Endothelial cell of umbilical vein (primary cell): ENCODE results near the gene CD320. TPM values are rescaled to one million over a fixed set of nuclear protein-coding genes. Genes with fewer than 3 reads are reported as not detected.

Source experiments
- BruUV-seq: library from RNA; stranded (reverse); fragments of 400-500 nt; replicated peaks from 2 replicates; lab custom pipeline; 2021; lab: Mats Ljungman, UMichigan
- CTCF ChIA-PET: fragments of 300-600, 350-600 bp; sonication (Branson Sonifier 250); formaldehyde crosslinking; loops from one replicate; lab custom pipeline; 2021; ENCODE audit warnings: antibody characterized with exemption, inconsistent platforms; lab: Charles Lee
- POLR2A ChIA-PET: fragments of 300-600, 350-600 bp; sonication (Branson Sonifier 250); formaldehyde crosslinking; loops from one replicate; lab custom pipeline; 2021; ENCODE audit warnings: antibody characterized with exemption, inconsistent platforms; lab: Charles Lee
- DNase-seq: peaks from one replicate; pipeline ENCODE4 v3.0.0-alpha.2; 2011; ENCODE audit warnings: low read depth, low spot score
- FAIRE-seq: peaks from 2 replicates; lab custom pipeline; 2011; peaks lifted over from hg19 to GRCh38; lab: Jason Lieb, UNC
- H2AFZ ChIP-seq: 2 replicates; pipeline ENCODE4 v1.6.0; 2012; ENCODE audit warnings: low read depth, low read length, control low read depth, inconsistent platforms
- H3K27ac ChIP-seq: 2 replicates; pipeline ENCODE4 v1.5.1; 2011; ENCODE audit warnings: low read depth, mild to moderate bottlenecking, control low read depth, low read length, moderate library complexity; ENCODE audit not compliant: insufficient read depth
- H3K27me3 ChIP-seq, 2 experiments: 2 replicates each; pipeline versions ENCODE4 v1.6.0 to v1.6.1; 2011; ENCODE audit warnings: low read length in 2 of 2, mixed read lengths in 1 of 2; ENCODE audit not compliant: control insufficient read depth in 2 of 2, insufficient read depth in 2 of 2
- H3K36me3 ChIP-seq, 2 experiments: 2 replicates in 1 of 2; 3 replicates in 1 of 2; pipeline ENCODE4 v1.5.1; 2011; ENCODE audit warnings: low read length in 2 of 2, mild to moderate bottlenecking in 1 of 2, moderate library complexity in 1 of 2; ENCODE audit not compliant: control insufficient read depth in 2 of 2, insufficient read depth in 2 of 2; ENCODE audit errors: extremely low read depth in 1 of 2
- H3K4me1 ChIP-seq: 3 replicates; pipeline ENCODE4 v1.5.1; 2011; ENCODE audit warnings: mild to moderate bottlenecking, low read length; ENCODE audit not compliant: control insufficient read depth, insufficient read depth; ENCODE audit errors: extremely low read depth
- H3K4me2 ChIP-seq: 2 replicates; pipeline ENCODE4 v1.6.1; 2011; ENCODE audit warnings: low read length, control low read depth, mixed read lengths; ENCODE audit not compliant: insufficient read depth
- H3K4me3 ChIP-seq, 3 experiments: fragments of 200-600 bp in 1 of 3; sonication (generic), shearing (Covaris generic) in 1 of 3; replicated peaks in 1 of 3; 2 replicates each; pipeline ENCODE4 v1.5.1; 2011 to 2016; ENCODE audit warnings: control low read depth in 3 of 3, low read length in 3 of 3, mild to moderate bottlenecking in 2 of 3, inconsistent platforms in 1 of 3, low read depth in 1 of 3, moderate library complexity in 1 of 3; ENCODE audit not compliant: insufficient read depth in 1 of 3
- H3K79me2 ChIP-seq: 2 replicates; pipeline ENCODE4 v1.6.0; 2012; ENCODE audit warnings: low read length, inconsistent platforms; ENCODE audit not compliant: control insufficient read depth, insufficient read depth
- H3K9ac ChIP-seq: replicated peaks from 2 replicates; pipeline ENCODE3; 2011; ENCODE audit warnings: low read length, control low read depth; ENCODE audit not compliant: insufficient read depth; ENCODE audit errors: extremely low read depth
- H3K9me1 ChIP-seq: replicated peaks from 3 replicates; pipeline ENCODE4 v1.6.0; 2011; ENCODE audit warnings: mild to moderate bottlenecking, low read length; ENCODE audit not compliant: control insufficient read depth, insufficient read depth; ENCODE audit errors: extremely low read depth
- H3K9me3 ChIP-seq: replicated peaks from 2 replicates; pipeline ENCODE4 v1.5.1; 2012; ENCODE audit warnings: low read length, inconsistent platforms; ENCODE audit not compliant: control insufficient read depth, insufficient read depth
- H4K20me1 ChIP-seq: replicated peaks from 2 replicates; pipeline ENCODE3; 2011; ENCODE audit warnings: mild to moderate bottlenecking, low read length; ENCODE audit not compliant: control insufficient read depth, insufficient read depth; ENCODE audit errors: extremely low read depth
- CTCF ChIP-seq, 2 donors: IDR thresholded peaks; 1 replicate in 1 of 2; 2 replicates in 1 of 2; pipeline ENCODE4 v1.5.1; 2011; ENCODE audit warnings: low read length in 2 of 2, mild to moderate bottlenecking in 2 of 2, moderate library complexity in 2 of 2, control low read depth in 1 of 2, inconsistent platforms in 1 of 2, low read depth in 1 of 2; ENCODE audit not compliant: insufficient read depth in 1 of 2; ENCODE audit errors: extremely low read depth in 1 of 2
- EZH2 ChIP-seq: IDR thresholded peaks from 2 replicates; pipeline ENCODE4 v1.6.1; 2012; ENCODE audit warnings: borderline replicate concordance, low read depth, mild to moderate bottlenecking, moderate library complexity, low read length, inconsistent platforms; ENCODE audit not compliant: severe bottlenecking
- FOS ChIP-seq: IDR thresholded peaks from 2 replicates; pipeline ENCODE4 v1.6.1; 2011; ENCODE audit warnings: mild to moderate bottlenecking, low read length, moderate library complexity, borderline replicate concordance; ENCODE audit not compliant: insufficient read depth
- GATA2 ChIP-seq: IDR thresholded peaks from 2 replicates; pipeline ENCODE4 v1.7.0; 2011; ENCODE audit warnings: low read depth, mild to moderate bottlenecking, moderate library complexity, mixed read lengths, low read length; ENCODE audit not compliant: insufficient read length, insufficient read depth
- JUN ChIP-seq: IDR thresholded peaks from 2 replicates; pipeline ENCODE4 v1.6.1; 2011; ENCODE audit warnings: borderline replicate concordance, low read depth; ENCODE audit not compliant: insufficient read length, insufficient read depth
- MYC ChIP-seq: IDR thresholded peaks from one replicate; pipeline ENCODE4 v1.6.1; 2011; ENCODE audit warnings: mild to moderate bottlenecking, low read depth, low read length
- POLR2A ChIP-seq: IDR thresholded peaks from 2 replicates; pipeline ENCODE4 v1.6.1; 2012; ENCODE audit warnings: low read depth, mild to moderate bottlenecking, control low read depth, low read length
- POLR2AphosphoS5 ChIP-seq: IDR thresholded peaks from 2 replicates; pipeline ENCODE4 v1.6.1; 2012; ENCODE audit warnings: low read depth, mild to moderate bottlenecking, control low read depth, low read length, moderate library complexity; ENCODE audit not compliant: insufficient read depth
- dilution Hi-C: fragments of 300-500 bp; cut with MboI; formaldehyde crosslinking; loops from one replicate; pipeline ENCODE4 v1.15.0; 2019; ENCODE audit warnings: low sequenced_read_pairs; ENCODE audit not compliant: extremely low pct_ligation_motif_present
- intact Hi-C: fragments of 100-400 bp; cut with micrococcal nuclease; formaldehyde crosslinking; loops from one replicate; pipeline ENCODE4 v1.10.0; 2022
- polyA plus RNA-seq, 4 experiments: library from polyadenylated mRNA; depleted of rRNA in 3 of 4; stranded (reverse) in 3 of 4; unstranded in 1 of 4; fragments of >200 nt; gene quantifications; 2 replicates each; pipeline versions ENCODE4 v1.2.1 to v1.2.3, GENCODE V29; 2011 to 2012; ENCODE audit warnings: missing spikeins in 1 of 4
- total RNA-seq: library from RNA; stranded (reverse); gene quantifications from 2 replicates; pipeline ENCODE4 v1.2.3, GENCODE V29; 2021
- TF ChIP-seq, protein P1 (sequence below): IDR thresholded peaks from 2 replicates; pipeline ENCODE4 v1.6.1; 2011; ENCODE audit not compliant: insufficient read depth, insufficient read length

CD320 gene
- total and polyA plus RNA-seq, 2 donors (not counting 3 experiments of a cell fraction or from before 2014, with no cell fraction given): 84.9 to 190 TPM

GRCh38 chr19:8261347-8261746, 46.8 kb downstream of the CD320 start:
- H3K9me1 ChIP-seq: no peaks in the 10 kb centered on the region
- no peak for TF ChIP-seq CTCF (IDR thresholded peaks at IDR 0.05; ENCODE audit: extremely low read depth in 1 of 2, insufficient read depth in 1 of 2, low read depth in 1 of 2, low read length in 2 of 2)
- no peak for TF ChIP-seq MYC
- TF ChIP-seq POLR2AphosphoS5: no peak
- no peak for TF ChIP-seq JUN
- TF ChIP-seq EZH2: no peak
- TF ChIP-seq, protein P1, sequence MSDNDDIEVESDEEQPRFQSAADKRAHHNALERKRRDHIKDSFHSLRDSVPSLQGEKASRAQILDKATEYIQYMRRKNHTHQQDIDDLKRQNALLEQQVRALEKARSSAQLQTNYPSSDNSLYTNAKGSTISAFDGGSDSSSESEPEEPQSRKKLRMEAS: no peak
- TF ChIP-seq GATA2: no peak
- no peak for TF ChIP-seq POLR2A
- no peak for TF ChIP-seq FOS
- no peaks in the 10 kb centered on the region for H3K79me2 ChIP-seq
- H3K27ac ChIP-seq: no peak overlapping the region
- BruUV-seq: no TSS peak
- CTCF ChIA-PET: interaction anchor here (0.7 kb wide), 1 partner anchor 318 kb away, joined by 3 read pairs; the partner anchor contains the start of gene TIMM44
- H3K9ac ChIP-seq: no peak overlapping the region
- no peaks in the 10 kb centered on the region for H3K9me3 ChIP-seq
- peaks cover 0 to 2% of the 10 kb centered on the region in 2 experiments for H3K27me3 ChIP-seq
- dilution Hi-C loops: no loop called here
- H3K4me1 ChIP-seq: no peaks in the 10 kb centered on the region
- DNase-seq (no peak), FAIRE-seq (no peak)
- intact Hi-C loops: loop anchor here (10.0 kb wide), 1 partner anchor 53 kb away; no protein-coding TSS in a partner anchor
- H3K4me3 ChIP-seq: no peak overlapping the region
- no peak overlapping the region for H3K4me2 ChIP-seq
- H4K20me1 ChIP-seq: no peaks in the 10 kb centered on the region
- POLR2A ChIA-PET: no interaction called here
- no peak overlapping the region for H2AFZ ChIP-seq
- H3K36me3 ChIP-seq: no peaks in the 10 kb centered on the region
